RWPE1 (cell line): Measurements from ENCODE around the gene PABPN1.

Source experiments
- CTCF ChIA-PET: fragments of 350-600 bp; sonication (Branson Sonifier 250); formaldehyde crosslinking; extraction: SDS; loops from one replicate; lab custom pipeline; 2021; lab: Yijun Ruan, JAX
- POLR2A ChIA-PET: fragments of 400-600 bp; formaldehyde crosslinking; extraction: SDS; loops from one replicate; lab custom pipeline; 2020; ENCODE audit warnings: antibody characterized with exemption; ENCODE audit not compliant: low non-redundant PET; lab: Yijun Ruan, JAX
- DNase-seq: peaks from one replicate; pipeline ENCODE4 v3.0.0; 2012; ENCODE audit warnings: low spot score
- H3K27ac ChIP-seq: fragments of 450-650 bp; 2 replicates; pipeline ENCODE4 v1.5.1; 2017
- TF ChIP-seq, protein P1 (sequence below): fragments of 450-650 bp; conservative IDR thresholded peaks from 2 replicates; pipeline ENCODE4 v1.5.1; 2017; ENCODE audit warnings: low read depth, mild to moderate bottlenecking

The PABPN1 gene

DNA sequence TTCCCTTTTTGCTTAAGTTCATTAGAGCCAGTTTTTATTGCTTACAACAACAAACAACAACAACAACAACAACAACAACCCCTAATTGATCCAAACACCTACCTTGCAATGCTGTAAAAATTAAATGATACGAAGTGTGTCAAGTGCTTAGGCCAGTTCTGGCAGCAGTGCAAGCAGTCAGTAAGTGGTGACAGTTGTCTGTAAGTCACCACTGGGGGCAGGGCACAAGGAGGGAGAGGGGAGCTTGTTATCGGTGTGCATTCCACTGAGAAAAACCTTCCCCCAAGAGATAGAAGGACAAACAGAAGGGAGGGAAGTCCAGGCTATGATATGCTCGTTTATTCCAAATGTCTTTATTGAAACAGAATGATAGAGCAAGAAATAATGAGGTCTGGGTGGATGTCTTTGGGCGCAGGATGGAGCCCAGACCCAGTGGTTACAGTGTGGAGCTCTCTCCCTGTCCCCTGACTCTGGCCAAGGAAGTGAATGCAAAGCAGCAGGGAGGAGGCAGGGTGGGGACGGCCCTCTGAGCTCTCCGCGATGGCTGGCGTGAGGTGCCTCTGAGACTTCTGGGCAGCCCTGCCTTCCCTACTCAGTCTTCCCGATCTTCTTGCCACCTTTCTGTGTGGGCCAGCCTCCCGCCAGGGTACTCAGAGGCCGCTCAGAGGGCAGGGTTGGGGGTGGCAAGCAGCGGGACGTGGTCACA, 24.9 kb downstream of the PABPN1 start:
- CTCF ChIA-PET: interaction anchor here (0.5 to 1.3 kb wide), 4 partner anchors 27 to 247 kb away, joined by 3 to 5 read pairs (median 3); partner anchors contain the start of gene IL25
- H3K27ac ChIP-seq: no peak overlapping the region
- TF ChIP-seq, protein P1, sequence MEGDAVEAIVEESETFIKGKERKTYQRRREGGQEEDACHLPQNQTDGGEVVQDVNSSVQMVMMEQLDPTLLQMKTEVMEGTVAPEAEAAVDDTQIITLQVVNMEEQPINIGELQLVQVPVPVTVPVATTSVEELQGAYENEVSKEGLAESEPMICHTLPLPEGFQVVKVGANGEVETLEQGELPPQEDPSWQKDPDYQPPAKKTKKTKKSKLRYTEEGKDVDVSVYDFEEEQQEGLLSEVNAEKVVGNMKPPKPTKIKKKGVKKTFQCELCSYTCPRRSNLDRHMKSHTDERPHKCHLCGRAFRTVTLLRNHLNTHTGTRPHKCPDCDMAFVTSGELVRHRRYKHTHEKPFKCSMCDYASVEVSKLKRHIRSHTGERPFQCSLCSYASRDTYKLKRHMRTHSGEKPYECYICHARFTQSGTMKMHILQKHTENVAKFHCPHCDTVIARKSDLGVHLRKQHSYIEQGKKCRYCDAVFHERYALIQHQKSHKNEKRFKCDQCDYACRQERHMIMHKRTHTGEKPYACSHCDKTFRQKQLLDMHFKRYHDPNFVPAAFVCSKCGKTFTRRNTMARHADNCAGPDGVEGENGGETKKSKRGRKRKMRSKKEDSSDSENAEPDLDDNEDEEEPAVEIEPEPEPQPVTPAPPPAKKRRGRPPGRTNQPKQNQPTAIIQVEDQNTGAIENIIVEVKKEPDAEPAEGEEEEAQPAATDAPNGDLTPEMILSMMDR: no peak
- DNase-seq: no peak
- POLR2A ChIA-PET: interaction anchor here (0.6 kb wide), 1 partner anchor 769 kb away, joined by 3 read pairs; the partner anchor contains the start of gene NRL

DNA sequence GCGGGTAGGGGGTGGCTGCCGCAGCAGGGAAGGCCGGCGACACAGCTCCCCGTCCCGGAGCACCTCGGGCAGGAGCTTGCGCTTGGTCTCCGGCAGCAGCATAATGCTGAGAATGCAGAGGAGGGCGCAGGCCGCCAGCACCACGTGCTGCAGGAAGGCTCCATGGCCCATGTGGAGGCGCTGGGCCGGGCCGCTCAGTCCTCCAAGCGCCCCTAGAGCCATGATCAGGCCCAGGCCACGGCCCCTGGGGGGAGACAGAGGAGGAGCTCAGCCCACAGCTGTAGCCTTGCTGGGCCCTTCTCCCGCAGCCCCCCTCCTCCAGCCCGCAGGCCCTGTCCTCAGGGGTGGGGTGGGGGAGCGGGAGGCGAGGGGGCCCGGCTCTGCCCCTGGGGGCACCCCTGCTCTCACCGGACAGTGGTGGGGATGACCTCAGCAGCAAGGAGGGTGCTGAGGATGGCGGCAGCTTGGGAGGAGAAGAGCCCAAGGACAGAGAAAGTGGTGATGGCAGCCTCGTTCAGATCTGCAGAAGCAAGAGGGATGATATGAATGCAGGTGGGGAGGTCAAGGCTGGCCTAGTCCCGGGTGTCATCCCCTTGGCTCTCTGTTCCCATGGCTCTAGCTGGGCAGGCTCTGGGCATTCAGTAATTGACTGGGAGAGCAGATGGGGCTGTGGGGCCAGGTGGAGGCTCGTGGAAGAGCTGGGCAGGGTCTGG, 25.6 kb downstream of the PABPN1 start:
- POLR2A ChIA-PET: no interaction called here
- CTCF ChIA-PET: interaction anchor here (0.7 kb wide), 1 partner anchor 26 kb away, joined by 3 read pairs; the partner anchor contains the start of gene IL25
- DNase-seq: no peak

DNA sequence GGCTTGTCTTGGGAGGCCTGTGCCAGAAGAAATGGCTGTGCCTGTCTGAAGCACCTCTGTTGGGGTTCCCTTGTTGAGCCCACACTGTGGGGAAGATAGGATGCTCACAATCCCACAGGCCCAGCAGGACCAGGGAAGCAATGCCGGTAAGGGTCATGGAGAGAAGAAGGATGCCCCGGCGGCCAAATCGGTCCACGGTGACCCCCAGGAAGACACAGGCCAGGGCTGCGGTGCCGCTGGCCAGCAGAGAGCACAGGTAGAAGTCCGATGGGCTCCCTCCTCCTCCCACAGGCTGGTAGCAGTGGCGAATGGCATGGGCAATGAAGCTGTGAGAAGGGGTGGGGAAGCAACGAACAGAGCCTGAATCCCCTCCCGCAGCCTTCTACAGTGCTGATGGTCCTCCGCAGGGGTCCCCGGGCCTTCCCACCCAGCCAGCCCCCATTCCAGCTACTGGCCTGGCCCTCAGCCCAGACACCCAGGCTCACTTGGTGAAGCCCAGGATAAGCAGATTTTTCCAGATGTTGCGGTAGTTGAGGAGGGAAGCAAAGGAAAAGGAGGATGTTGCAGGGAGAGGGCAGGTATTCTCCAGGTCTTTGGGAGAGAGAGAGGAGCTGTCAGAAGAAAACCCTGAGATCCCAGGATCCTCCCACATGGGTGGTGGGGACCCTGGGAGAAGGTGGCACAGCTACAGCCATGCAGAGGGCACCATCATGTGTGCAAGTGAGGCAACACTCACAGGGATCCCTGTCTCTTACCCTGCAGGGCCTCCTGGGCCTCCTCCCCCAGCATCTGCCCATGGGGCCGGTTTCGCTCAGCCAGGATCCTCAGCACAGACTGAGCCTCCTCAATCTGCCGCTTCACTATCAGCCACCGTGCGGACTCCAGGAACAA, 26.4 kb downstream of the PABPN1 start:
- no peak overlapping the region for H3K27ac ChIP-seq
- ChIA-PET CTCF (no interaction called here), POLR2A (interaction anchor here (0.5 kb wide), 1 partner anchor 16 kb away, joined by 6 read pairs; no protein-coding TSS in a partner anchor)
- no peak for DNase-seq
- TF ChIP-seq, protein P1: no peak

More for the DNA sequence above, 25.6 kb downstream of the PABPN1 start:
- TF ChIP-seq, protein P1: no peak
- no peak overlapping the region for H3K27ac ChIP-seq

DNA sequence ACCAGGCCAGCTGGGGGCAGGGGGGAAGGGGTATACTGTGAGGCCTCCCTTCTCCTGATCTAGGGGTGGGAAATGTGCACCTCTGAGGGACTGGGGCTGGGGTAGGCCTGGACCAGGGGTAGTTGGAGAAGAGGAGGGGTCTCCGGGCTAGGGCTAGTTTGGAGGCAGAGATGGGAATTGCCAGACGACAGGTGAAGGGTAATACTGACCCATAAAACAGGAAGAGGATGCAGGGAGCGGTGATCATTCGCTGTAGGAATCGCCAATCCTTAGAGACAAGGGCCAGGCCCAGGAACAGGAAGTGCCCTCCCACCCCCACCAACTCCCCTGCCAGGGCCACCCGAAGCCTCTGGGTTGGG, 27.0 kb downstream of the PABPN1 start:
- POLR2A ChIA-PET: interaction anchor here (0.5 kb wide), 1 partner anchor 16 kb away, joined by 6 read pairs; no protein-coding TSS in a partner anchor
- CTCF ChIA-PET: no interaction called here
- H3K27ac ChIP-seq: no peak overlapping the region
- TF ChIP-seq, protein P1: no peak
- no peak for DNase-seq

DNA sequence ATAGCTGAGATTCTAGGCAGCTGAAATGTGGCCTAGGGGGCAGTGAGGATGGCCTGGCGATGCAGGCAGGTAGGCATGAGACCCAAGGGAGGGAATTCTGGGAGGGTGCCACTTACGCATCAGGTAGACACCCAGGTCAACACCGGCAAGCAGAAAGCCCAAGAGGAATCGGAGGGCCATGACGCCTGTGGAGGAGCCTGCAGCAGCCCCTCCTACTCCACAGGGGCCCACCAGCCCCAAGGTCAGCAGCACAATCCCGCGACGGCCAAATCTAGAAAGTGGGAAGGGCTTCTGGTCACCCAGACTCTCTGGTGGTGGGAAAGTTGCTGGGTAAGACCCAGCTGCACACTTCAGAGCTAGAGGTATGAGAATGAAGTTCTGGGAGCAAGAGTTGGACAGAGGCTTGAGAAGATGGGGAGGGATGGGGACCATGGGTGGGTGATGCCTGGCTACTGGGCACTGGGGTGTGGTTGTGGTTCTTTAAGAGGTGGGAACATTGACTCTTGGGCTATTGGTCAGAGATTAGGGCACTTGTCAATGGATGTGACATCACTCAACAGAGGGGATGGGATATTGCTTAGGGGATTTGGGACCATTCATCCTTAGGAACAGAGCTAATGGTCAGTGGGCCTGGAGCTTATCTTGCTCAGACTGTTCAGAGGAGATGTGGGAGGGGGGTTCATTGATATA, 28.0 kb downstream of the PABPN1 start:
- DNase-seq: no peak
- H3K27ac ChIP-seq: no peak overlapping the region
- POLR2A ChIA-PET: no interaction called here
- CTCF ChIA-PET: interaction anchor here (1.6 kb wide), 1 partner anchor 31 kb away, joined by 9 read pairs; no protein-coding TSS in a partner anchor
- TF ChIP-seq, protein P1: no peak
